GM20000 (cell line): ENCODE data around the gene LRCOL1.

ENCODE experiments used
- DNase-seq: peaks from one replicate; pipeline ENCODE4 v3.0.0; 2012; ENCODE audit warnings: low spot score
- TF ChIP-seq, protein P1 (sequence below): IDR thresholded peaks from 2 replicates; pipeline ENCODE4 v1.5.1; 2012; ENCODE audit warnings: mild to moderate bottlenecking, control low read depth; ENCODE audit errors: extremely low read depth, missing control alignments

The LRCOL1 gene

GRCh38 chr12:132583411-132583710, 27.0 kb downstream of the LRCOL1 start:
- TF ChIP-seq, protein P1, sequence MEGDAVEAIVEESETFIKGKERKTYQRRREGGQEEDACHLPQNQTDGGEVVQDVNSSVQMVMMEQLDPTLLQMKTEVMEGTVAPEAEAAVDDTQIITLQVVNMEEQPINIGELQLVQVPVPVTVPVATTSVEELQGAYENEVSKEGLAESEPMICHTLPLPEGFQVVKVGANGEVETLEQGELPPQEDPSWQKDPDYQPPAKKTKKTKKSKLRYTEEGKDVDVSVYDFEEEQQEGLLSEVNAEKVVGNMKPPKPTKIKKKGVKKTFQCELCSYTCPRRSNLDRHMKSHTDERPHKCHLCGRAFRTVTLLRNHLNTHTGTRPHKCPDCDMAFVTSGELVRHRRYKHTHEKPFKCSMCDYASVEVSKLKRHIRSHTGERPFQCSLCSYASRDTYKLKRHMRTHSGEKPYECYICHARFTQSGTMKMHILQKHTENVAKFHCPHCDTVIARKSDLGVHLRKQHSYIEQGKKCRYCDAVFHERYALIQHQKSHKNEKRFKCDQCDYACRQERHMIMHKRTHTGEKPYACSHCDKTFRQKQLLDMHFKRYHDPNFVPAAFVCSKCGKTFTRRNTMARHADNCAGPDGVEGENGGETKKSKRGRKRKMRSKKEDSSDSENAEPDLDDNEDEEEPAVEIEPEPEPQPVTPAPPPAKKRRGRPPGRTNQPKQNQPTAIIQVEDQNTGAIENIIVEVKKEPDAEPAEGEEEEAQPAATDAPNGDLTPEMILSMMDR = no peak
- DNase-seq = no peak

- DNase-seq = no peak
These were observed 27.6 kb downstream of the LRCOL1 start for GRCh38 chr12:132582582-132583410.

GRCh38 chr12:132582058-132582420, 28.3 kb downstream of the LRCOL1 start:
- TF ChIP-seq, protein P1 = no peak
- no peak for DNase-seq

More at GRCh38 chr12:132582582-132583410, 27.6 kb downstream of the LRCOL1 start:
- TF ChIP-seq, protein P1 = no peak

DNA sequence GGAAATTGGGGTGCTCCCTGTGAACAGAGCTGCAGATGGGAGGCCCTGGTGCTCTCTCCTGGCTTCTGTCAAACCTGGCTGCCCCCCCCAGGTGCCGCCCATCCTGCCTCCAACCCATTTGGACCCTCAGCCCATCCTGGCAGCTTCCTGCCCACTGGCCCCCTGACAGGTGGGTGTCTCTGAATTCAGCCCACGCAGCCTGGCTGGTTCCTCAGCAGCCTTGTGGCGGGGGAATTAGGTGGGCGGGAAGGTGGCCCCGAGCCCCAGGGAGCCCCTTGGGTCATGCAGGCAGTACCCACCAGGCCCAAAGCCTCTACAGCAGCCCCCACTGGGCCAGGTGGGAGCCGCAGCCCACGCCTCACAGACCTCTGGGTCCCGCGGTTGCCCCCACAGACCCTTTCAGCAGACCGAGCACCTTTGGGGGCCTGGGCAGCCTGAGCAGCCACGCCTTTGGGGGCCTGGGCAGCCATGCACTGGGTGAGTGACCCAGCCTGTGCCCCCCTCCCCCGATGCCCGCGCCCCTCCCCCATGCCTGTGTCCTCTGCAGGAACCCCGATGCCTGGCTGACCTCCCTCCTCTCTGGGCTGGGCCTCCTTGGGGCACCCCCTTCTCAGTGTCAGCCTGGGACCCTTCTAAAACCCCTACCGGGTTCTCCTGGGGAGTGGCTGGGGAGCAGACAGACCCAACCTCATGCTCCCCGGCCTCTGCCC, 28.9 kb downstream of the LRCOL1 start:
- TF ChIP-seq, protein P1 = no peak

DNA sequence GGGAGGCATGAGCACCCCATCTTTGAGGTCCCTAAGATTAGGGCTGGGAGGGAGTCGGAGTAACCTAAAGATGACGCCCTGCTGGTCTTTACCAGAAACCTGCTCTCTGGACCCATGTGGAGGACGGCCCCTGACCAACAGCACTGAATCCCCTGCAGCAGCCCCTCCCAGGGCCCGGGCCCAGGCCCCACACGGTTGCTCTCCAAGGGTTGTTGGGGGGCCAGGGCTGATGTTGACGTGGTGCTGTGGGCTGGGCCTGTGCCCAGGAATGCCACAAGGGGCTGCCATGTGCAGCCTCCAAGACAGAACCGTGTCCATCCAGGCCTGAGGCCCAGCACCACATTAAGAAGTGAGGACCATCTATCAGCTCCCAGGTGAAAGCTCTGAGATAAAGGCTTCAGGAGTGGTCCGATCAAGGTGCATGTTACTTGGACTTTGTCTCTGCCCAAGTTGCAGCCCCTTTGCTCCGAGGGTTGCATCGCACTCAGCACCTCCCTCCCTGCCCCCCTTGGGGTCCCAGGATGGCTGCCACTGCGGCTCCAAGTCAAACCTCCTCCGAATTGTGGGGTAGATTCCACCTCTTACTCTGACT, 29.6 kb downstream of the LRCOL1 start:
- TF ChIP-seq, protein P1 = no peak
- no peak for DNase-seq

More for the DNA sequence above, 28.9 kb downstream of the LRCOL1 start:
- DNase-seq = no peak

- DNase-seq = no peak
- TF ChIP-seq, protein P1 = no peak
These were observed 30.6 kb downstream of the LRCOL1 start for GRCh38 chr12:132579744-132580143.

DNA sequence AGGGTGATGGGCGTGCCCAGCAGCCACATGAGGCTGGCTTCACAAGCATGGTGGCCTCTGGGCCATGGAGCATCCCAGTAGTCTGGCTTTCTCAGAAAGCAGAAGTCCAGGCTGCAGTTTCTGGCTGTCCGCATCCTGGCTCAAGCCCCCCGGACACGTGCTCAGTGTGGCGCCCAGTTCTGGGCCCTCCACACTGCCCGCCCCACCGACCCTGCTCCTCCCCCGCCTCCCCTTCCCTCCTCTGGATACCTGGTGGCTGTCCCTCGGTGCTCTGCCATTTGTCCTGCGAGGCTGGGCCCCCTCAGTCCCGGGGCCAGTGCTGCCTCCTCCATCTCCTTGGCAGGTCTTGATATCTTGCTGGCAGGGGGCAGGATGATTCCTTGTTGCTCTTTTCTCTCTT, 31.6 kb downstream of the LRCOL1 start:
- DNase-seq = no peak
- TF ChIP-seq, protein P1 = no peak
